Measurements from ENCODE around the gene SOX13. TPM values are rescaled to one million over a fixed set of nuclear protein-coding genes. Genes with fewer than 3 reads are reported as not detected.

The SOX13 gene
- total RNA-seq, 1 experiment from 2014 or later, result 35.6 TPM

DNA sequence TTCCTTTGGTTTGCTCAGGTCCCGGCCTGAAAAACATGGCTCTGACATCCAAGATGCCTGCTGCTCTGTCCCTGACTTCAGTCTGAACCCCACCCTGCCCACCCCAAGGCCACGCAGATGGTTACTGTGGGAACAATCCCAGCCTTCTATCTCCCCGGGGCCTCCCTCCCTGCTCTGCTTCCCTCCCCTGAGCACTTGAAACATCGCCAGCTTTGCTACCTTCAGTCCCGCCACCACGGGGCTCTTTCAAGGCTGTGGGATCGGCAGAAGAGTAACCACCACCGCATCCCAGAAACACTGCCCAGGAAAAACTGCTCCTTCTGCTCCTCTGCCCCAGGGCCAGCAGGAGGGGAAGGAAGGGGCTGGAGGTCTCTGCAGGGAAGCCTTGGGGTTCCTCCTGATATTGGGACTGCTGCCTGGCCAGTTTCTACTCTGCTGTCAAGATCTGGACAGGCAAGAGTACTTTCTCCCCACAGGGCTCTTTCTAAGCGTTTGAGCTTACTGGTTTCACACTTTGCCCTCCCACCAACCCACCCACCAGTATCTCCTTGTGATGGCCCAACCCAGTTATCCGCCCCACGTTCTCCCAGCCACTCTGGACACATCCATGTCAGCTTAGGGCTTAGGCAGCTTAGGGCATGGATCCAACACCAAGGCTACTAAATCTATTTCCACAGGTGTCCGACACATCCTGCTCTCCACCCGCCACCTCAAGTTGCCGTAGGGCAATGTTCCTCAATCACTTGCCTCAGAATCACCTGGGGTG lies 70.5 kb downstream of the SOX13 start:
- Histone ChIP-seq H3K9me2 (ENCODE audit: insufficient read depth) (no peaks in the 10 kb centered on the region), H3K9ac (ENCODE audit: low read length) (no peak overlapping the region), H2AFZ (ENCODE audit: low read depth, low read length, poor library complexity, severe bottlenecking) (no peak overlapping the region), H3K4me2 (ENCODE audit: low read length) (no peak overlapping the region), H3K4me1 (ENCODE audit: control insufficient read depth in 1 of 2, insufficient read depth in 2 of 2, low read length in 2 of 2) (no peaks in the 10 kb centered on the region), H4K20me1 (ENCODE audit: insufficient read depth) (no peaks in the 10 kb centered on the region), H3K79me2 (ENCODE audit: insufficient read depth, low read length) (no peaks in the 10 kb centered on the region), H3K9me3 (ENCODE audit: control insufficient read depth in 1 of 2, insufficient read depth in 1 of 2, low read depth in 1 of 2, low read length in 2 of 2) (no peaks in the 10 kb centered on the region), H3K36me3 (ENCODE audit: control insufficient read depth in 1 of 2, insufficient read depth in 2 of 2, low read length in 2 of 2) (peaks cover 0 to 7% of the 10 kb centered on the region in 2 experiments; a peak in 1 of 4 replicates), H3K27ac (ENCODE audit: low read depth, low read length) (no peak overlapping the region), H3K4me3 (replicated peaks in 1 of 2; ENCODE audit: low read depth in 1 of 2, low read length in 2 of 2) (no peak overlapping the region), H3K27me3 (ENCODE audit: insufficient read depth, low read length) (no peaks in the 10 kb centered on the region)
- ATAC-seq (no peak), DNase-seq (ENCODE audit: low read depth, low spot score) (no peak)
- BruUV-seq (replicated peaks), result no TSS peak
- ChIA-PET POLR2A (no interaction called here), CTCF (interaction anchor here (2.5 kb wide), 1 partner anchor 16 kb away, joined by 8 read pairs; no protein-coding TSS in a partner anchor), RAD21 (ENCODE audit: low non-redundant PET in 1 of 2, low total read pairs in 2 of 2, uncharacterized antibody in 2 of 2, unreplicated experiment in 2 of 2) (no interaction called here)
- TF ChIP-seq EZH2phosphoT487 (IDR thresholded peaks at IDR 0.05; ENCODE audit: borderline replicate concordance) (no peak), EZH2 (IDR thresholded peaks at IDR 0.05) (no peak), YY1 (IDR thresholded peaks at IDR 0.05; ENCODE audit: extremely low read depth, insufficient replicate concordance, low read depth, low read length) (no peak), CEBPB (IDR thresholded peaks at IDR 0.05; ENCODE audit: low read depth) (no peak), ELF1 (IDR thresholded peaks at IDR 0.05; ENCODE audit: borderline replicate concordance, low read depth) (no peak), SIN3A (IDR thresholded peaks at IDR 0.05; ENCODE audit: low read depth) (no peak), TCF7L2 (IDR thresholded peaks at IDR 0.05; ENCODE audit: borderline replicate concordance, extremely low read depth, insufficient read depth, insufficient read length) (no peak), SP1 (IDR thresholded peaks at IDR 0.05; ENCODE audit: low read depth) (no peak), JUND (IDR thresholded peaks at IDR 0.05) (no peak), ZFX (IDR thresholded peaks at IDR 0.05) (no peak), RAD21 (IDR thresholded peaks at IDR 0.05; ENCODE audit: low read depth) (no peak), FOSL1 (IDR thresholded peaks at IDR 0.05; ENCODE audit: low read depth) (no peak)
- TF ChIP-seq, protein P1, sequence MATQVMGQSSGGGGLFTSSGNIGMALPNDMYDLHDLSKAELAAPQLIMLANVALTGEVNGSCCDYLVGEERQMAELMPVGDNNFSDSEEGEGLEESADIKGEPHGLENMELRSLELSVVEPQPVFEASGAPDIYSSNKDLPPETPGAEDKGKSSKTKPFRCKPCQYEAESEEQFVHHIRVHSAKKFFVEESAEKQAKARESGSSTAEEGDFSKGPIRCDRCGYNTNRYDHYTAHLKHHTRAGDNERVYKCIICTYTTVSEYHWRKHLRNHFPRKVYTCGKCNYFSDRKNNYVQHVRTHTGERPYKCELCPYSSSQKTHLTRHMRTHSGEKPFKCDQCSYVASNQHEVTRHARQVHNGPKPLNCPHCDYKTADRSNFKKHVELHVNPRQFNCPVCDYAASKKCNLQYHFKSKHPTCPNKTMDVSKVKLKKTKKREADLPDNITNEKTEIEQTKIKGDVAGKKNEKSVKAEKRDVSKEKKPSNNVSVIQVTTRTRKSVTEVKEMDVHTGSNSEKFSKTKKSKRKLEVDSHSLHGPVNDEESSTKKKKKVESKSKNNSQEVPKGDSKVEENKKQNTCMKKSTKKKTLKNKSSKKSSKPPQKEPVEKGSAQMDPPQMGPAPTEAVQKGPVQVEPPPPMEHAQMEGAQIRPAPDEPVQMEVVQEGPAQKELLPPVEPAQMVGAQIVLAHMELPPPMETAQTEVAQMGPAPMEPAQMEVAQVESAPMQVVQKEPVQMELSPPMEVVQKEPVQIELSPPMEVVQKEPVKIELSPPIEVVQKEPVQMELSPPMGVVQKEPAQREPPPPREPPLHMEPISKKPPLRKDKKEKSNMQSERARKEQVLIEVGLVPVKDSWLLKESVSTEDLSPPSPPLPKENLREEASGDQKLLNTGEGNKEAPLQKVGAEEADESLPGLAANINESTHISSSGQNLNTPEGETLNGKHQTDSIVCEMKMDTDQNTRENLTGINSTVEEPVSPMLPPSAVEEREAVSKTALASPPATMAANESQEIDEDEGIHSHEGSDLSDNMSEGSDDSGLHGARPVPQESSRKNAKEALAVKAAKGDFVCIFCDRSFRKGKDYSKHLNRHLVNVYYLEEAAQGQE (IDR thresholded peaks at IDR 0.05; ENCODE audit: low read depth), result no peak
- TF ChIP-seq, protein P2, sequence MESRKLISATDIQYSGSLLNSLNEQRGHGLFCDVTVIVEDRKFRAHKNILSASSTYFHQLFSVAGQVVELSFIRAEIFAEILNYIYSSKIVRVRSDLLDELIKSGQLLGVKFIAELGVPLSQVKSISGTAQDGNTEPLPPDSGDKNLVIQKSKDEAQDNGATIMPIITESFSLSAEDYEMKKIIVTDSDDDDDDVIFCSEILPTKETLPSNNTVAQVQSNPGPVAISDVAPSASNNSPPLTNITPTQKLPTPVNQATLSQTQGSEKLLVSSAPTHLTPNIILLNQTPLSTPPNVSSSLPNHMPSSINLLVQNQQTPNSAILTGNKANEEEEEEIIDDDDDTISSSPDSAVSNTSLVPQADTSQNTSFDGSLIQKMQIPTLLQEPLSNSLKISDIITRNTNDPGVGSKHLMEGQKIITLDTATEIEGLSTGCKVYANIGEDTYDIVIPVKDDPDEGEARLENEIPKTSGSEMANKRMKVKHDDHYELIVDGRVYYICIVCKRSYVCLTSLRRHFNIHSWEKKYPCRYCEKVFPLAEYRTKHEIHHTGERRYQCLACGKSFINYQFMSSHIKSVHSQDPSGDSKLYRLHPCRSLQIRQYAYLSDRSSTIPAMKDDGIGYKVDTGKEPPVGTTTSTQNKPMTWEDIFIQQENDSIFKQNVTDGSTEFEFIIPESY (IDR thresholded peaks at IDR 0.05; ENCODE audit: extremely low read depth, insufficient replicate concordance, low read length), result no peak
- intact Hi-C loops (cut with micrococcal nuclease), result no loop called here
